ENCODE measurements around the gene VOPP1.

The VOPP1 gene

GRCh38 chr7:55548295-55548731 lies 24.0 kb downstream of the VOPP1 start:
- peaks cover 87% of the 10 kb centered on the region for H3K4me1 ChIP-seq (ENCODE audit: low read depth, poor library complexity, severe bottlenecking)
- H3K9ac ChIP-seq = no peak overlapping the region
- H4K20me1 ChIP-seq (ENCODE audit: insufficient read depth) = peaks cover 15% of the 10 kb centered on the region
- peak overlapping the region; percentile 95; the same call in 1 of the 2 replicates for H3K4me2 ChIP-seq
- H3K79me2 ChIP-seq (ENCODE audit: insufficient read depth, low read depth) = peaks cover 100% of the 10 kb centered on the region
- peak overlapping the region; percentile 68; the same call in 1 of the 2 replicates for H3K27ac ChIP-seq
- 0 out of 2 replicates have a peak, but pooled peaks cover 5% of the 10 kb centered on the region for H3K36me3 ChIP-seq (ENCODE audit: insufficient read depth)
- no peaks in the 10 kb centered on the region for H3K27me3 ChIP-seq (ENCODE audit: insufficient read depth, low read depth)
- H3K4me3 ChIP-seq (IDR thresholded peaks at IDR 0.05; ENCODE audit: insufficient read depth, low read depth, low read length) = no peak overlapping the region
- TF ChIP-seq CTCF (conservative IDR thresholded peaks at IDR 0.05; ENCODE audit: low read depth, low read length) = no peak
- H2AFZ ChIP-seq (ENCODE audit: low read depth) = no peak overlapping the region

- Histone ChIP-seq H3K4me2 (peak overlapping the region; percentile 95), H3K27ac (peak overlapping the region; percentile 68), H3K4me1 (ENCODE audit: low read depth, poor library complexity, severe bottlenecking) (peaks cover 77% of the 10 kb centered on the region), H3K27me3 (ENCODE audit: insufficient read depth, low read depth) (no peaks in the 10 kb centered on the region), H3K79me2 (ENCODE audit: insufficient read depth, low read depth) (peaks cover 100% of the 10 kb centered on the region), H3K36me3 (ENCODE audit: insufficient read depth) (0 out of 2 replicates have a peak, but pooled peaks cover 5% of the 10 kb centered on the region), H3K9ac (peak overlapping the region; percentile 50; the same call in 1 of the 2 replicates), H3K4me3 (IDR thresholded peaks at IDR 0.05; ENCODE audit: insufficient read depth, low read depth, low read length) (no peak overlapping the region), H4K20me1 (ENCODE audit: insufficient read depth) (peaks cover 7% of the 10 kb centered on the region), H2AFZ (ENCODE audit: low read depth) (no peak overlapping the region)
- TF ChIP-seq CTCF (conservative IDR thresholded peaks at IDR 0.05; ENCODE audit: low read depth, low read length) = no peak
These were observed 25.5 kb downstream of the VOPP1 start for GRCh38 chr7:55546814-55547213.

- Histone ChIP-seq H3K36me3 (ENCODE audit: insufficient read depth) (peaks cover 12% of the 10 kb centered on the region; the same call in 1 of the 2 replicates), H3K4me1 (ENCODE audit: low read depth, poor library complexity, severe bottlenecking) (peaks cover 74% of the 10 kb centered on the region), H3K27ac (no peak overlapping the region), H3K4me2 (peak overlapping the region; percentile 95; the same call in 1 of the 2 replicates), H3K4me3 (IDR thresholded peaks at IDR 0.05; ENCODE audit: insufficient read depth, low read depth, low read length) (no peak overlapping the region), H2AFZ (ENCODE audit: low read depth) (no peak overlapping the region), H3K79me2 (ENCODE audit: insufficient read depth, low read depth) (peaks cover 100% of the 10 kb centered on the region), H4K20me1 (ENCODE audit: insufficient read depth) (peaks cover 6% of the 10 kb centered on the region; the same call in 1 of the 2 replicates), H3K9ac (no peak overlapping the region; the same call in 1 of the 2 replicates), H3K27me3 (ENCODE audit: insufficient read depth, low read depth) (no peaks in the 10 kb centered on the region)
- no peak for TF ChIP-seq CTCF (conservative IDR thresholded peaks at IDR 0.05; ENCODE audit: low read depth, low read length)
These were observed 26.8 kb downstream of the VOPP1 start for GRCh38 chr7:55545496-55545895.

- Histone ChIP-seq H3K79me2 (ENCODE audit: insufficient read depth, low read depth) (peaks cover 98% of the 10 kb centered on the region), H3K36me3 (ENCODE audit: insufficient read depth) (peaks cover 13% of the 10 kb centered on the region; the same call in 1 of the 2 replicates), H3K4me3 (IDR thresholded peaks at IDR 0.05; ENCODE audit: insufficient read depth, low read depth, low read length) (no peak overlapping the region), H3K9ac (no peak overlapping the region), H4K20me1 (ENCODE audit: insufficient read depth) (peaks cover 3% of the 10 kb centered on the region; the same call in 1 of the 2 replicates), H3K27me3 (ENCODE audit: insufficient read depth, low read depth) (no peaks in the 10 kb centered on the region), H3K4me2 (no peak overlapping the region), H2AFZ (ENCODE audit: low read depth) (no peak overlapping the region), H3K4me1 (ENCODE audit: low read depth, poor library complexity, severe bottlenecking) (peaks cover 69% of the 10 kb centered on the region), H3K27ac (no peak overlapping the region)
- TF ChIP-seq CTCF (conservative IDR thresholded peaks at IDR 0.05; ENCODE audit: low read depth, low read length) = no peak
These were observed 32.0 kb downstream of the VOPP1 start for GRCh38 chr7:55540226-55540858.
